GM21515 (cell line): Measurements from ENCODE around the gene HS3ST5.
"Not testable (repeated sequence)": the region's sequence is repeated elsewhere in the genome, so short reads cannot be mapped to it uniquely, and the experiment has no call there.

Experiments used
- ATAC-seq: cut with Tn5 transposase; IDR thresholded peaks from one replicate; pipeline ENCODE4 v1.9.1; 2021; ENCODE audit not compliant: unreplicated experiment

The HS3ST5 gene

DNA sequence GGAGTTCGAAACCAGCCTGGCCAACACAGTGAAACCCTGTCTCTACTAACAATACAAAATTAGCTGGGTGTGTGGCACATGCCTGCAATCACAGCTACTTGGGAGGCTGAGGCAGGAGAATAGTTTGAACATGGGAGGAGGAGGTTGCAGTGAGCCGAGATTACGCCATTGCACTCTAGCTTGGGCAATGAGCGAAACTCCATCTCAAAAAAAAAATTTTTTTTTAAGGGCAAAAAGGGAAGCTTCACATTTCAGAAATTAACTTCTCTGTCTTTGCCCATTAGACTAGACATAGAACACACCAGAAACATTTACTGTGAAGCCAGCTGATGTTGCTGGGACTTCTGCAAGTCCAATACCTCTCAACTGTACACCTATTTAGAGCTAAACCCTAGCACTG lies 281.1 kb downstream of the HS3ST5 start:
- no peak for ATAC-seq

DNA sequence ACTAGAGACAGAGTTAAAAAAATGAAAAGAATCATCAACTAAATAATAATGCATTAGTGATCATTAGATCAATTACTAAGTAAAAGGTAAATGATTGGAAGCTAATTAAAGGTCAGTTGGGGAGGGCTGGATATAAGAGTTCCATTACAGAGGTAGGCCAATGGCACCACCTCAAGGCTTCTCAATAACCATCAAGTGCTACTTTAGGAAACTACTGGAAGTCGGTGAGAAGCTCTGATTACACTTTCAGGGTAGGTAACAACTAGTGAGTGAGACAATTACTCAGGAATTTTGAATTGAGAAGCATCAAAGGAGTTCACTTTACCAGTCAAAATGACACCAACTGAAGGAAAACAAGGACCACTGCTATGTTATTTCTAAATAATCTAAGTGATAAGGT lies 281.7 kb downstream of the HS3ST5 start:
- ATAC-seq = no peak

DNA sequence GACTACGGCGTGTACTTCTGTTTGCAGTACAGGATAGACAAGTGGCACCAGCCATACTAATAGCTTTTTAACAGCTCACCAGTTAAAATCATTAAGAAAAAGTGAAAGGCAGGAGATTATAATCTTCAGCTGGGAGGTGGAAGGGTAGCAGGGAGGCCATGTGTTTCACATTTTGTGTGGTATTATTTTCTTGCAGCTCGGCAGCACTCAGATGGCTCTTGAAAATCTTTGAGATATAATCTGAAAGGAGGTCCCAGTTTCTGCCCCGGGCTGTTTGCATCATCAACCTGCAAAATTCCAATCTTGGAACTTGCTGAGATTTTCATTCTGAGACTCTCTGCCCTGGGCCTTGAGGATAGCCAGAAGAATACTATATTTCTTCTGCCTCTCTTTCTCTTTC lies 284.4 kb downstream of the HS3ST5 start:
- no peak for ATAC-seq

DNA sequence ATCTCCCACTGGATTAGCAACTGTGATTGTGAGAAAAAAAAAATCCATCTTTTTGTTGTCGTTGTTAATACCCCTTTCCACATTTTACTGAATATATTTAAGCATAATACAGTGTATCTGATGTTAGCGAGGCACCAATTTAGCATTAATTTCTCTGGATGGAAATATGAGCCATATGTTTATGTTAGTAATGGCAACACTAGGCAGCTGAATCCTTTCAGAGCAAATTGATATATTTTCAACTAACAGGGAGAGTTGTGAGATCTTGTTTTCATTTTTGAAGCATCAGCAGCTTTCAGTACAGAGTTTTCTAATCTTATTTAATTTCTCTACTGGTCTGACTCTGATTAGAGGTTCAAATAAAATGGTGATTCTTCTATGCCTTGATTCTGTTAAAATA lies 287.1 kb downstream of the HS3ST5 start:
- ATAC-seq = no peak

DNA sequence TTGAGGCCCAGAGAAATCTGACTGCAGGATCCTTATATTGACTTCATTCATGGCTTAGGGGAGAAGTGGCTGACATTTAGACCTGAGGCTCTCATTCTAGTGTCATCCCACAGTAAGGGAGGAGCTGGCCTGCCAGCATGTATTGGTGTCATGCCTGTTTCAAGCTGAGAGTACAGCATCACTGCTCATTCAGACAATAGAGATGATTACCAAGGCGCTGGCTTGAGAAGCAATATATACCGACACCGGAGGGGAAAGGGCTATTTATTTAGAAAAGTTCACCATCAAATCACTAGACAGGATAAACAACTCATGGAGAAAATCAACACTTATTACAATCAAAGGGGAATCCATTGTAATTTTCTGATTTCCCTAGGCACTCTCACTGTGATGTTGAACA lies 287.5 kb downstream of the HS3ST5 start:
- ATAC-seq = no peak

DNA sequence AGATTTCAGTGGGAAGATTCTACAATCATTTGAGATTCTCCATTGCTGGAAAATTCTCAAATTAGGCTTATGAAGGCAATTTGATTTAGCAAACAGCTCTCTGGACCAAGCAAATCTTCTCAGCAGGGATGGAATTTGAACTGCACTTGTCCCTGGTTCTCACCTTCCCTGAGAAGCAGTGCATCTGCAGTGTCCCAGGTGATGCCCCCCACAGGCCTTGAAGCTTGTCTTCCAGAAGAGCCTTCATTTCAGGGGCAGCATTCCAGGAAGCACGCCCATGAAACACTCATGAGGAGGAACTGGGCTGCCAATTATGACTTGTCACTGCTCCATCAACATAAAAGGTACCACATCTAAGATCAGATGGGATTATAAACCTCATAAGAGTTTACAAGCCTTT lies 289.0 kb downstream of the HS3ST5 start:
- ATAC-seq = no peak

GRCh38 chr6:114052141-114052540 lies 290.7 kb downstream of the HS3ST5 start:
- no peak for ATAC-seq

DNA sequence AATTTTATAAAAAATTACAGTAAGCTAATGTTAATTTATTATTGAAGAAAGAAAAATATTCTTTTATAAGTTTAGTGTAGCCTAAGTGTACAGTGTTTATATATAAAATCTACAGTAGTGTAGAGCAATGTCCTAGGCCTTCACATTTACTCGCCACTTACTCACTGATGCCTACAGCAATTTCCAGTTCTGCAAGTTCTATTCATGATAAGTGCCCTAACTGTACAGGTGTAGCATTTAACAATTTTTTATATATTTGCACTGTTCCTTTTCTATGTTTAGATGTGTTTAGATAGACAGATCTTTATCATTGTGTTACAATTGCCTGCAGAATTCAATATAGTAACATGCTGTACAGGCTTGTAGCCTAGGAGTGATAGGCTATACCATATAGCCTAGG lies 291.8 kb downstream of the HS3ST5 start:
- ATAC-seq = no peak

GRCh38 chr6:114049367-114049966 lies 293.4 kb downstream of the HS3ST5 start:
- ATAC-seq = no peak

DNA sequence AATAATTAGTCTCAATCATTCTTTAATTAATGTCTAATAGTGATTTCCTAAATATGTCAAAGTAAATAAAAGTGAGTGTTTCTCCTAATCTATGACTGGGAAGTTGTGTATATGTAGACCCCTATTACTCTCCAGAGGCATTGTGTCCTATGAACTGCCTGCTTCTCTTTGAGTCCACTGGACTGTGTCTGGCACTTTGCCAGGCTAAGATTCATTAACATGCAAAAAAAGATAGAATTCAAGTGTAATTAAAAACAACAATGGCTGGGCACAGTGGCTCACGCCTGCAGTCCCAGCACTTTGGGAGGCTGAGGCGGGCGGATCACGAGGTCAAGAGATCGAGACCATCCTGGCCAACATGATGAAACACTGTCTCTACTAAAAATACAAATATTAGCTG lies 298.3 kb downstream of the HS3ST5 start:
- not testable (repeated sequence) for ATAC-seq

- ATAC-seq = no peak
Observed at GRCh38 chr6:114042267-114043016, 300.4 kb downstream of the HS3ST5 start.

GRCh38 chr6:114040871-114041270 lies 302.0 kb downstream of the HS3ST5 start:
- no peak for ATAC-seq

DNA sequence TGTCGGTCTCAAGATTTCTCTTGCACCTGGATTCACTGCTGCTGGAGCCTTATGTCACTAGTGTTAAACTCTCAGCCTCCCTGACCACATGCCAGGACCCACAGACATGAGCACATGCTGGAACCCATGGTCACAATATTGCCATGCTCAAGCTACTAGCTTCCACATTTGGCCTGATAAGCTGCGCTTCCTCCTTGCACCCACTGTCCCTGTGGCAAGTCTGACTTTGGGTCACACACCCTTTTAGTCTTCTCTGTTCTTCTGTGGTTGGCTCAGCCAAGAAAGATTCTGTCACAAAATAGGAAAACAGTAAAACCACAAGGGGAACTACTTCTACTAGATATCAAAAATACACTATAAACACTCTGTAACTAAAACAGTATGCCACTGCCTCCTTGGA lies 303.0 kb downstream of the HS3ST5 start:
- no peak for ATAC-seq

DNA sequence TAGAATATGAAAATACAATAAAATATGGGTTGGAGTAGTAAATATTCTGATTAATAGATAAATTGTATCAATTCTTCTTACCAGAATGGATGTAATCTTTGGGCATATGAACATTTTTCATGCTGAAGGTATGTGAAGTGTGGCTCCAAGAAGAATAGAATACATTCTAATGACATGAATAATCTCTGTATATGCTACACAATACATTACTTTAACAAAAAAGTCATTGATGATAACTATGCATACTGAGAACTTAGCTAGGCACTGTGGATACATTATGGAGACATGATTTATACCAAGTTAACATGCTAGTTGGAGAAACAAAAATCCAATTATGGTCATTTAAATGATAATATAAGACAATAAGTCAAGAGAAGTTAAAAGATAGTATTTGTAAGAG lies 309.2 kb downstream of the HS3ST5 start:
- no peak for ATAC-seq

DNA sequence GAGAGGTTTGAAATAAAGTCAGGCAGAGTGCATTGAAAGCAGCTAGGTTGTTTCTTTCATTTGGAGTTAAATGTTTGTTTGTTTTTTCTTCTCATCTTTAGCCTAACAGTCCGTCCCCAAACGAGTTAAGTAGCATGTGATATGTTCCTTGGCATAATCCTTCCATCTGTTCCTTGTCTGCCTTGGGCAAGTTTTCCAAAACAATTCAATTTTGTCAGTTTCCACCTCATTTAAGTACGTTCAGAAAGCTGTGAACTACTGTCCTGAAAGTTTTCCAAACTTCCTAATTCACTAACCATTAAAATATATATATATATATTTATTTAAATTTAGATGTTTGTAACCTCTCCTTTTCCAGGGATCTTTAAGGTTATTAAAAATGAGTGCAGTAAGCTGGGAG lies 310.1 kb downstream of the HS3ST5 start:
- ATAC-seq = no peak

DNA sequence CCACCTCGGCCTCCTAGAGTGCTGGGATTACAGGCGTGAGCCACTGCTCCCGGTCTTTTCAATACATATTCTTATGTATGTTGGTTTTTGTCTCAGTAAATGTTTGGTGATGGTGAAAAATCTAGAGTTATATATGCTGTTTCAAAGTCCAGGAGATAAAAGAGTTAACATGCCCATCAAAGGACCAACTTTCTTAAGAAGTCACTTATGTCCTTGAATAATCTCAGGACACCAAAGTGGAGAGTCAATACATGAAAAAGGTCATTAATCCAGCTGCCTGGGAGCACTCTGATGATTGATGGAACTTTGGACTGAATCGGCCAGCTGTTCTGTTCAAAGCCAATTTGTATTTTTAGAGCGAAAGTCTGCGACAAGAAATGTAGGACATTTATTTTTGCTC lies 312.1 kb downstream of the HS3ST5 start:
- no peak for ATAC-seq

DNA sequence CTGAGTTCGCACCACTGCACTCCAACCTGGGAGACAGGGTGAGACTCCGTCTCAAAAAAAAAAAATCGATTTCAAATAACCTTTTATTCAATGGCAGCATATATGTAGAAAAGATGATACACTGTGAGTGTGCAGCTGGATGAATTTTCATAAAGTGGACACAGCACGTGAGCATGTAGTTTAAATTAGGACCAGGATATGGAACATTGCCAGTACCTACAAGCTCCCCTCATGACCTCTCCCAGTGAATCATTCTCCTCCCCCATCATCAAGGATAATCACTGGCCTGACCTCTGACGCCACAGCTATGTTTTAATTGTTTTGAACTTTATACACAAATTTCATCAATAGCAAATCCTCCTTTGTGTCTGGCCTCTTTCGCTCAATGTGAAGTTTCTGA lies 318.1 kb downstream of the HS3ST5 start:
- no peak for ATAC-seq

DNA sequence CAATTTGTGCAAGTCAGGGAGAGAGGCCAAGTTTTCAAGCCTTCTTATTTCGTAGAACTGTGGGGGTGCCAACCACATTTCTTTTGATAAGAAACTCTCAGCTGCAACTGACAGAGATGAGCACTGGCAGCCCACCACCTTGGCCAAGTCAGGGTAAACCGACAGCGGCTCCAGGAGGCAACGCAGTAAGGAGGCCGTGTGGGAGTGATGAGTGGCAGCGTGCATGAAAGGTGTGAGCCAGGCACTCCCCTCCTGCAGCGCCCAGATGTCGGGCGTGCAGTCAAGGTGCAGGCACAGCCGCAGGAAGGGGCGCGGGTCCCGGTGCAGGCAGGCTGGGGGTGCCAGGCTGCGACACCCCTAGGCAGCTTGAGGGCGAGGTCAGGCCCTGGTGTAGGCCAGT lies 322.6 kb downstream of the HS3ST5 start:
- no peak for ATAC-seq

GRCh38 chr6:114017146-114017545 lies 325.7 kb downstream of the HS3ST5 start:
- ATAC-seq = not testable (repeated sequence)

- not testable (repeated sequence) for ATAC-seq
Observed at GRCh38 chr6:114014106-114014505, 328.7 kb downstream of the HS3ST5 start.

GRCh38 chr6:114011486-114011885 lies 331.3 kb downstream of the HS3ST5 start:
- not testable (repeated sequence) for ATAC-seq

- no peak for ATAC-seq
Observed at GRCh38 chr6:114010540-114010939, 332.3 kb downstream of the HS3ST5 start.

DNA sequence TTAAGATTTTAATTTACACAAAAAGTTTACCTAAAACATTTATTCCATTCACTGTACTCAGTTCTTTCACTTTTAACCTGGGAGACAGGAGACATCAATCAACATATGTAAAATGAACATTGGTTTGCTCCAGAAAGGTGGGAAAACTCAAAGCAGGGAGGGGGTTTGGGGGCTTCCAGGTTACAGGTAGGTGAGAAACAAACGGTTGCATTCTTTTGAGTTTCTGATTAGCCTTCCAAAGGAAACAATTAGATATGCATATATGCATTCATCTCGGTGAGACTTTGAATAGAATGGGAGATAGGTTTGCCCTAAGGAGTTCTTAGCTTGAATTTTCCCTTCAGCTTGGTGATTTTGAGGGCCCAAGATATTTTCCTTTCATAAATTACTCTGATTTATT lies 333.6 kb downstream of the HS3ST5 start:
- no peak for ATAC-seq
